ENCODE measurements around the gene KANSL1. TPM values are rescaled to one million over a fixed set of nuclear protein-coding genes. Genes with fewer than 3 reads are reported as not detected.

KANSL1 gene
- total RNA-seq, 1 experiment from 2014 or later = 67.1 TPM

GRCh38 chr17:46085522-46085921 lies 107.7 kb downstream of the KANSL1 start:
- Mint-ChIP-seq H3K4me3 (ENCODE audit: unreplicated experiment) (no peak overlapping the region), H3K4me1 (ENCODE audit: insufficient read depth, unreplicated experiment) (peaks cover 24% of the 10 kb centered on the region), H3K27ac (ENCODE audit: low read depth, unreplicated experiment) (no peak overlapping the region), H3K27me3 (ENCODE audit: insufficient read depth, unreplicated experiment) (no peaks in the 10 kb centered on the region), H3K9me3 (ENCODE audit: unreplicated experiment) (no peaks in the 10 kb centered on the region), H3K36me3 (ENCODE audit: insufficient read depth, unreplicated experiment) (peaks cover 43% of the 10 kb centered on the region)
- no peak for TF ChIP-seq CTCF (IDR thresholded peaks at IDR 0.05; ENCODE audit: unreplicated experiment)
- BruUV-seq (replicated peaks) = no TSS peak
- intact Hi-C loops (cut with micrococcal nuclease) = no loop called here
- POLR2A ChIA-PET = interaction anchor here (0.9 kb wide), 1 partner anchor 56 kb away, joined by 3 read pairs; no protein-coding TSS in a partner anchor
- DNase-seq (ENCODE audit: unreplicated experiment) = no peak
- CTCF ChIA-PET = interaction anchor here (0.5 to 0.7 kb wide), 2 partner anchors 102 to 680 kb away, joined by 3 to 4 read pairs; no protein-coding TSS in a partner anchor

- no peak overlapping the region for H3K27ac Mint-ChIP-seq (ENCODE audit: low read depth, unreplicated experiment)
- H3K4me3 Mint-ChIP-seq (ENCODE audit: unreplicated experiment) = no peak overlapping the region
- ChIA-PET POLR2A (interaction anchor here (0.5 to 1.7 kb wide), 7 partner anchors 9 to 1579 kb away, joined by 3 to 5 read pairs (median 3); partner anchors contain the start of gene GPATCH8), CTCF (interaction anchor here (1.0 to 1.9 kb wide), 2 partner anchors 9 to 19 kb away, joined by 4 to 10 read pairs; no protein-coding TSS in a partner anchor)
- no TSS peak for BruUV-seq (replicated peaks)
- peaks cover 29% of the 10 kb centered on the region for H3K4me1 Mint-ChIP-seq (ENCODE audit: insufficient read depth, unreplicated experiment)
- DNase-seq (ENCODE audit: unreplicated experiment) = no peak
- no peak for TF ChIP-seq CTCF (IDR thresholded peaks at IDR 0.05; ENCODE audit: unreplicated experiment)
- H3K9me3 Mint-ChIP-seq (ENCODE audit: unreplicated experiment) = no peaks in the 10 kb centered on the region
- peaks cover 48% of the 10 kb centered on the region for H3K36me3 Mint-ChIP-seq (ENCODE audit: insufficient read depth, unreplicated experiment)
- intact Hi-C loops (cut with micrococcal nuclease) = no loop called here
- no peaks in the 10 kb centered on the region for H3K27me3 Mint-ChIP-seq (ENCODE audit: insufficient read depth, unreplicated experiment)
These were observed 111.0 kb downstream of the KANSL1 start for GRCh38 chr17:46082257-46082656.

- intact Hi-C loops (cut with micrococcal nuclease) = no loop called here
- CTCF ChIA-PET = no interaction called here
- no TSS peak for BruUV-seq (replicated peaks)
- Mint-ChIP-seq H3K4me3 (ENCODE audit: unreplicated experiment) (no peak overlapping the region), H3K36me3 (ENCODE audit: insufficient read depth, unreplicated experiment) (peaks cover 49% of the 10 kb centered on the region), H3K9me3 (ENCODE audit: unreplicated experiment) (no peaks in the 10 kb centered on the region), H3K4me1 (ENCODE audit: insufficient read depth, unreplicated experiment) (peaks cover 29% of the 10 kb centered on the region), H3K27ac (ENCODE audit: low read depth, unreplicated experiment) (no peak overlapping the region), H3K27me3 (ENCODE audit: insufficient read depth, unreplicated experiment) (no peaks in the 10 kb centered on the region)
- POLR2A ChIA-PET = interaction anchor here (1.2 kb wide), 1 partner anchor 12 kb away, joined by 5 read pairs; no protein-coding TSS in a partner anchor
- no peak for DNase-seq (ENCODE audit: unreplicated experiment)
- no peak for TF ChIP-seq CTCF (IDR thresholded peaks at IDR 0.05; ENCODE audit: unreplicated experiment)
These were observed 112.3 kb downstream of the KANSL1 start for GRCh38 chr17:46081018-46081320.

- TF ChIP-seq CTCF (IDR thresholded peaks at IDR 0.05; ENCODE audit: unreplicated experiment) = no peak
- Mint-ChIP-seq H3K36me3 (ENCODE audit: insufficient read depth, unreplicated experiment) (peaks cover 53% of the 10 kb centered on the region), H3K9me3 (ENCODE audit: unreplicated experiment) (no peaks in the 10 kb centered on the region), H3K4me1 (ENCODE audit: insufficient read depth, unreplicated experiment) (peaks cover 29% of the 10 kb centered on the region), H3K4me3 (ENCODE audit: unreplicated experiment) (no peak overlapping the region), H3K27ac (ENCODE audit: low read depth, unreplicated experiment) (no peak overlapping the region), H3K27me3 (ENCODE audit: insufficient read depth, unreplicated experiment) (no peaks in the 10 kb centered on the region)
- intact Hi-C loops (cut with micrococcal nuclease) = no loop called here
- BruUV-seq (replicated peaks) = no TSS peak
- POLR2A ChIA-PET = interaction anchor here (0.6 kb wide), 1 partner anchor 39 kb away, joined by 3 read pairs; no protein-coding TSS in a partner anchor
- CTCF ChIA-PET = no interaction called here
- DNase-seq (ENCODE audit: unreplicated experiment) = no peak
These were observed 112.9 kb downstream of the KANSL1 start for GRCh38 chr17:46080118-46081017.
